Measurements from ENCODE around the gene SNPH. TPM values are rescaled to one million over a fixed set of nuclear protein-coding genes. Genes with fewer than 3 reads are reported as not detected.

Gene SNPH
- total and polyA plus RNA-seq, 2 of the 8 experiments (the other 6 are each of a cell fraction or from before 2014, with no cell fraction given) = 0.98 to 4.9 TPM

- FAIRE-seq = no peak
- H3K27me3 ChIP-seq (replicated peaks in 1 of 4; ENCODE audit: control insufficient read depth in 3 of 4, extremely low read depth in 1 of 4, insufficient read depth in 3 of 4, low read length in 3 of 4) = peaks cover 0 to 1% (median 0%) of the 10 kb centered on the region in 4 experiments; a peak in 1 of 7 replicates
These were observed 2.2 kb upstream of the SNPH start for GRCh38 chr20:1263853-1264252.

More at GRCh38 chr20:1263853-1264252, 2.2 kb upstream of the SNPH start:
- no peak overlapping the region for H4K8ac ChIP-seq (ENCODE audit: extremely low read depth, insufficient read depth, low read length)
- no peaks in the 10 kb centered on the region for H3K36me3 ChIP-seq (ENCODE audit: control insufficient read depth in 2 of 4, insufficient read depth in 4 of 4, low read length in 3 of 4)
- H2BK20ac ChIP-seq (ENCODE audit: low read length) = no peak overlapping the region
- peak overlapping the region; percentile 77; the same call in 1 of the 2 replicates for H2AFZ ChIP-seq (ENCODE audit: low read length)
- no peak overlapping the region for H3K23ac ChIP-seq (ENCODE audit: insufficient read length)
- H3K9me3 ChIP-seq (ENCODE audit: insufficient read depth in 2 of 2, low read depth in 1 of 2, low read length in 1 of 2) = no peaks in the 10 kb centered on the region
- H2BK120ac ChIP-seq (replicated peaks; ENCODE audit: low read depth, low read length) = no peak overlapping the region
- ChIA-PET CTCF (ENCODE audit: partially characterized antibody) (interaction anchor here (1.4 kb wide), 1 partner anchor 49 kb away, joined by 3 read pairs; no protein-coding TSS in a partner anchor), POLR2A (ENCODE audit: partially characterized antibody) (no interaction called here)
- no peak overlapping the region for H3K4me3 ChIP-seq (ENCODE audit: extremely low read depth in 1 of 4, insufficient read depth in 2 of 4, low read depth in 3 of 4, low read length in 4 of 4)
- no peak overlapping the region for H3K18ac ChIP-seq (ENCODE audit: extremely low read depth, low read length)
- no peaks in the 10 kb centered on the region for H3K79me2 ChIP-seq (ENCODE audit: control insufficient read depth in 1 of 2, insufficient read depth in 2 of 2, low read length in 2 of 2)
- no peak overlapping the region for H3K56ac ChIP-seq (replicated peaks; ENCODE audit: insufficient read length, low read depth, low read length)
- DNase-seq (ENCODE audit: low read depth in 1 of 2, low spot score in 2 of 2) = no peak
- peaks cover 0 to 13% (median 1%) of the 10 kb centered on the region in 4 experiments; a peak in 4 of 7 replicates for H3K4me1 ChIP-seq (replicated peaks in 1 of 4; ENCODE audit: control insufficient read depth in 3 of 4, insufficient read depth in 4 of 4, low read length in 3 of 4)
- no peak overlapping the region for H4K5ac ChIP-seq (ENCODE audit: insufficient read length, low read depth, low read length)
- no peak overlapping the region for H3K14ac ChIP-seq (ENCODE audit: insufficient read length)
- H2BK5ac ChIP-seq (ENCODE audit: low read depth, low read length) = no peak overlapping the region
- no peak overlapping the region for H4K91ac ChIP-seq (replicated peaks; ENCODE audit: insufficient read length, low read length)
- TF ChIP-seq SIX5 (IDR thresholded peaks at IDR 0.05; ENCODE audit: low read depth, low read length) (peak; percentile 33), CEBPB (IDR thresholded peaks at IDR 0.05; ENCODE audit: low read depth, low read length) (no peak)
- H3K4ac ChIP-seq (replicated peaks; ENCODE audit: insufficient read length, low read depth, low read length) = no peak overlapping the region
- no peak overlapping the region for H2BK15ac ChIP-seq (ENCODE audit: low read length)
- H3K23me2 ChIP-seq (ENCODE audit: low read depth, low read length) = peaks cover 4% of the 10 kb centered on the region; the same call in 1 of the 2 replicates
- H3K4me2 ChIP-seq (ENCODE audit: insufficient read depth in 1 of 2, low read depth in 2 of 2, low read length in 2 of 2) = no peak overlapping the region
- no peak overlapping the region for H2BK12ac ChIP-seq (ENCODE audit: low read depth, low read length)
- no peak overlapping the region for H3K27ac ChIP-seq (ENCODE audit: low read depth, low read length)
- 83% methylated on average over 1 of the region's 1 CpG; no CpG with 5 or more reads in 1 of the 2 experiments for WGBS, 2 experiments (ENCODE audit: extremely low coverage in 1 of 2, insufficient coverage in 1 of 2, insufficient read length in 1 of 2, insufficient replicate concordance in 2 of 2, low coverage in 1 of 2, low lambda C conversion rate in 2 of 2, missing lambda C conversion rate in 1 of 2)
- H2AK5ac ChIP-seq (ENCODE audit: low read depth, low read length) = no peak overlapping the region
- H3K79me1 ChIP-seq (ENCODE audit: low read depth, low read length) = no peaks in the 10 kb centered on the region
- H3K9ac ChIP-seq (replicated peaks in 1 of 4; ENCODE audit: extremely low read depth in 1 of 4, low read depth in 3 of 4, low read length in 3 of 4) = no peak overlapping the region
- H4K20me1 ChIP-seq (replicated peaks in 1 of 2; ENCODE audit: control insufficient read depth in 1 of 2, insufficient read depth in 2 of 2, low read length in 2 of 2) = no peaks in the 10 kb centered on the region

Measured in H1 (cell line).